HUES48 (cell line): ENCODE data around the gene PCIF1.

Source experiments
- H3K27ac ChIP-seq: one replicate; pipeline ENCODE4 v1.7.0; 2013; ENCODE audit warnings: low read depth, low read length, inconsistent platforms
- H3K27me3 ChIP-seq: 2 replicates; pipeline ENCODE4 v1.6.1; 2013; ENCODE audit warnings: mild to moderate bottlenecking, low read length; ENCODE audit not compliant: control insufficient read depth, insufficient read depth
- H3K36me3 ChIP-seq: 2 replicates; pipeline ENCODE4 v1.6.1; 2013; ENCODE audit warnings: low read length; ENCODE audit not compliant: control insufficient read depth, insufficient read depth
- H3K4me1 ChIP-seq: 2 replicates; pipeline ENCODE4 v1.6.1; 2013; ENCODE audit warnings: mild to moderate bottlenecking, low read length; ENCODE audit not compliant: control insufficient read depth, insufficient read depth
- H3K4me3 ChIP-seq: 2 replicates; pipeline ENCODE4 v1.5.1; 2013; ENCODE audit warnings: mild to moderate bottlenecking, low read depth, low read length
- H3K9ac ChIP-seq: 2 replicates; pipeline ENCODE4 v1.6.1; 2013; ENCODE audit warnings: mild to moderate bottlenecking, low read depth, low read length, moderate library complexity
- H3K9me3 ChIP-seq: 2 replicates; pipeline ENCODE4 v1.6.1; 2013; ENCODE audit warnings: low read length; ENCODE audit not compliant: control insufficient read depth, insufficient read depth

Gene PCIF1

DNA sequence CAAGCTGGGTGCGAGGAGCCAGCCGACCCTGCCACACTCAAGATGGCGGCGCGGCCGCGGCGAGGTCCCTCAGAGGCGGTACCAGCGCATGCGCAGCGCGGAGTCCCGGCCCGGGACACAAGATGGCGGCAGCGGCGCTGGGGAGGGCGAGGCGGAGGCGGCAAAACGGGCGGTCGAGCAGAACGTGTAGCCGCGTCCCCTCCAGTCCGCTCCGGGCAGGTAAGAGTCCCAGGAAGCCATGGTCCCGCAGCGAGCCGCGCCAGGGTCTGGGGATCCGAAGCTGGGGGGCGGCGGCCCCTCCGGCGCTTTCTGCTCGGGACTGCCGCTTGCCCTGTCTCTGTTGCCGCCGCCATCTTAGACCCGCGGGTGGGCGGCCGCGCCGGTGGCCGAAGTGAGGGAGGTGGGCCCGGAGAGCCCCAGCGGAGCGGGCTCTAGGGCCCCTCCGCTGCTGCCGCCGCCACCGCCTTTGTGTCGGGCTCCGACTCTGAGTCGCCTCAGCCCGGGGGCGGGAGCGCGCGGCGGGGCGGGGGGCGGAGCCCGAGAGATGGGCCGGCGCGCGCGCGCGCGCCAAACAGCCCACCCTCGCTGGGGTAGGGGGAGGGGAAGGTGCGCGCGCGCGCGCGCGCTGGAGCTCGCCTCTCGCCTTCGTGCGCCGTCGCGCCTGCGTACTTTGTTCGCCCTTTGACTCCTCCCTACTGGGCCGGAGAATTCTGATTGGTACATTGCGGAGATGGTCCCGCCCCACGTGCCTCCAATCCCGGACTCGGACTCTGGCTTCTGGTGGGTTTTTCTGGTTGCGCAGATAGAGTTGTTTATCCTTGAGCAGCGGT, at the start of gene PCIF1:
Gene PCIF1, plus strand, starts transcription at position 98 of the 830 bp plus-strand sequence. CDS start 4,317 bp downstream, outside the sequence.
- Histone ChIP-seq H3K27me3 (no peaks in the 10 kb centered on the region), H3K9me3 (no peaks in the 10 kb centered on the region), H3K4me1 (peaks cover 26% of the 10 kb centered on the region), H3K9ac (peak within 1 kb of the TSS; percentile 100), H3K36me3 (peaks cover 28% of the 10 kb centered on the region), H3K27ac (peak within 1 kb of the TSS; percentile 100), H3K4me3 (peak within 1 kb of the TSS; percentile 75)

GRCh38 chr20:45886590-45887345, 47.7 kb upstream of the PCIF1 start:
- Histone ChIP-seq H3K36me3 (peaks cover 41% of the 10 kb centered on the region), H3K27me3 (no peaks in the 10 kb centered on the region), H3K4me1 (0 out of 2 replicates have a peak, but pooled peaks cover under 1% of the 10 kb centered on the region), H3K4me3 (no peak overlapping the region), H3K9me3 (no peaks in the 10 kb centered on the region), H3K27ac (no peak overlapping the region), H3K9ac (no peak overlapping the region)

DNA sequence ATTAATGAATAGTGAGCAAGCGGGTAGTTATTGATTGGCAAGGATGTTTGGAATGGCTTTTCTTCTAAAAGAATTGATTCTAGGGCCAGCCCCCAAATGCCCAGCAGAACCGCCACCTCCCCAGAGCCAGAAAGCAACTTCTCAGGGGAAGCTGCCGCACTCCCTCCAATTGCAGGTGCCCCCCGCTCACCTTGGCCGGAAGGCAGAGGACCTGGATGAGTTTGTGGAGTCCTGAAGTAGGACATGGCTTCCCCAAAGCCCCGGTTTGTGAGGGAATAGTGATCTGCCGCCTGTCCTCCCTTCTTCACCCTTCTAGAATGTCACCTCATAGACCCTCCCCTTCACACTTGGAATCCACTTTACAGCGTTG, 47.2 kb upstream of the PCIF1 start, which contains the start of gene SPATA25:
Gene SPATA25, minus strand, starts transcription at position 277 of the 370 bp plus-strand sequence. Its CDS starts 32 bp downstream, at position 245.
- Histone ChIP-seq H3K27me3 (no peaks in the 10 kb centered on the region), H3K4me1 (0 out of 2 replicates have a peak, but pooled peaks cover 5% of the 10 kb centered on the region), H3K9me3 (no peaks in the 10 kb centered on the region), H3K4me3 (no peak within 1 kb of the TSS), H3K27ac (no peak within 1 kb of the TSS), H3K9ac (no peak within 1 kb of the TSS), H3K36me3 (peaks cover 41% of the 10 kb centered on the region)

DNA sequence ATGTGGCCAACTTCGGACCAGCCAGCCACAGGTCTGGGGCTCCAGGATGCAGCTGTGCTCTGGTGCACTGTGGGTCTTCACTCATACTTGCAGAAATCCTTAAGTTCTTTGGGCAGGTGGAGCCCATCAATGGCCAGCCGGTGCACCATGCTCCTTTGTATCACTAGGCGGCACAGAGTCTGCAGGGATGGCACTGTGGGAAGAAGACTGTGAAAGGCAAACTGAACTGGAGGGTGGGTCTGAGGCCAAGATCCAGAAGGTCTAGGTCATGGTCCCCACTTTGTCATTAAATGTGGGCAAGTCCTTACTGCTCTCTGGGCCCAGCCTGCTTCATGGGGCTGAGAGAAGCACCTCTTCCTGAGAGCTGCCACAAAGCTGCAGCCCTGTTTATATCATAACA, 45.8 kb upstream of the PCIF1 start:
- Histone ChIP-seq H3K9ac (no peak overlapping the region), H3K27ac (no peak overlapping the region), H3K9me3 (no peaks in the 10 kb centered on the region), H3K4me1 (0 out of 2 replicates have a peak, but pooled peaks cover 5% of the 10 kb centered on the region), H3K4me3 (no peak overlapping the region), H3K36me3 (peaks cover 38% of the 10 kb centered on the region), H3K27me3 (no peaks in the 10 kb centered on the region)

DNA sequence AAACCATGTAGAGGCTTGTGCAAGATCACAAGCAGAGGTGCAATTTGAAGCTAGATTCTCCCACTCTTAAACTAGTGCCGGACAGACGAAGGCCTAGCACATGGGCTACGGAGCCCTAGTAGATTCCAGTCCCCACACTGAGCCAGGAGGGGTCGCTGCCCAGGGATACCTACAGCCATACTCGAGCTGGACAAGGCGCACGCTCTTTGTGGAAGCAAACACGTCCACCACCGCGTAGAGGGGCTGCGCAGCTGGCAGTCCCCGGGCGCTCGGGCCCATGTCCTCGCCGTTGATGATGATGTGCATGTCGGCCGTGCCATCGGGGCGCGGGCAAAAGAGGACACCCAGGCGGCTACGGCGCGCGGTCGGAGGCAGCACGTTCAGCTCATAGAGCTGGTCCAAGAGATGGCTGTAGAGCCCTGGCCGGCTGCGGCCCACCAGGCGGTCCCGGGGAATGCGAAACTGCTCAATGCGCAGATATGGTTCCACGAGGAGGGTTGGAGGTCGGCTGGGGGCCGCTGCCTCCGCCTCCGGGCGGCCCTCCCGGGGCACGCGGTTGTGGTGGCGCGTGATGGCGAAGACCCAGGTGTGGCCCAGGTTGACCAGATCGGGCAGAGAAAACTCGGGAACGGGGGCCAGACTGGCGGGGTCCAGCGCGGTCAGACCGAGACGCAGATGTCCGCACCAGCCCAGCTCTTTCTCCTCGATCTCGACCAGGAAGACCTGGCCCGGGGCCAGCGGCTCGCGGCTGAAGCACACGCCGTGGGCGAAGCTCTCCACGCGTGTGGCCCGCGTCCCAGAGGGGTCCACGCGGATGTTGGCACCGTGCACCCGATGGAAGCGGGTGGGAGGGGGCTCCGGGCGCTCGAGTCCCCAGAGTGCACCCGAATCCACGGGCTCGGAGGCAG, 44.2 kb upstream of the PCIF1 start:
- peak overlapping the region; percentile 69 for H3K27ac ChIP-seq

GRCh38 chr20:45890985-45891983, 43.2 kb upstream of the PCIF1 start, which contains the start of the genes CTSA and NEURL2:
Gene CTSA (plus strand): TSS chr20:45891335. CDS start chr20:45891569, 234 bp downstream.
Gene NEURL2 (minus strand): TSS chr20:45891208. CDS start chr20:45890991, 217 bp downstream.
- Histone ChIP-seq H3K9ac (peak within 1 kb of the TSS; percentile 60; the same call in 1 of the 2 replicates), H3K27ac (peak within 1 kb of the TSS; percentile 69), H3K4me1 (0 out of 2 replicates have a peak, but pooled peaks cover 5% of the 10 kb centered on the region), H3K4me3 (peak within 1 kb of the TSS; percentile 80), H3K36me3 (peaks cover 52% of the 10 kb centered on the region), H3K27me3 (no peaks in the 10 kb centered on the region), H3K9me3 (no peaks in the 10 kb centered on the region)

More for the DNA sequence above, 44.2 kb upstream of the PCIF1 start:
- H3K4me3 ChIP-seq, result peak overlapping the region; percentile 80
- peak overlapping the region; percentile 60; the same call in 1 of the 2 replicates for H3K9ac ChIP-seq
- peaks cover 44% of the 10 kb centered on the region for H3K36me3 ChIP-seq
- H3K9me3 ChIP-seq, result no peaks in the 10 kb centered on the region
- 0 out of 2 replicates have a peak, but pooled peaks cover 5% of the 10 kb centered on the region for H3K4me1 ChIP-seq
- no peaks in the 10 kb centered on the region for H3K27me3 ChIP-seq

DNA sequence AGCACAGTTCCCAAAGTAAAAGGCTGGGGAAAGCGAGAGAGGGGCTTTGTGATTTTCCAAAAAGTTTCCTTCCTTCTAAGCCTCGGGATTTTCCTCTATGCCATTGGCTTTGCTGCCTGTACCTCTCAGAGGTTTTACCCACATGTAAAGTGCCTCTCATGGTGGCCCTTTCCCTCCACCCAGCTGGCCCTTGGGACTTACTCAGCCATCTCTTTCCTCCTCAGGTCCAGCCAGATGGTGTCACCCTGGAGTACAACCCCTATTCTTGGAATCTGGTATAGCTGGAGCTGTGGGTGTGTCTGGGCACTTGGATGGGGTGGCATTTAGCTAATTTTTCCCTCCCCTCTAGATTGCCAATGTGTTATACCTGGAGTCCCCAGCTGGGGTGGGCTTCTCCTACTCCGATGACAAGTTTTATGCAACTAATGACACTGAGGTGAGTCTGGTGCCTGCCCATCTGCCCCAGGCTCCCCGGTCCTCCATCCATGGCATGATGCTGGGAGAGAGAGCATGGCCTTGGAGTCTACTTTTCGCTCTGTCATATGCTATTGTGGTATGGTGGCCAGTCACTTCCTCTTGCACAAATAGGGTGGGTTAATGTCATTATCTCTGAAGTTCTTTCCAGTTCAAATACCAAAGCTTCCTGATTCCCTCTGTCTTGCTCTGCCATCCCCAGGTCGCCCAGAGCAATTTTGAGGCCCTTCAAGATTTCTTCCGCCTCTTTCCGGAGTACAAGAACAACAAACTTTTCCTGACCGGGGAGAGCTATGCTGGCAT, 42.2 kb upstream of the PCIF1 start:
- Histone ChIP-seq H3K27me3 (no peaks in the 10 kb centered on the region), H3K4me3 (peak overlapping the region; percentile 80), H3K9me3 (no peaks in the 10 kb centered on the region), H3K27ac (no peak overlapping the region), H3K4me1 (0 out of 2 replicates have a peak, but pooled peaks cover 5% of the 10 kb centered on the region), H3K9ac (peak overlapping the region; percentile 60; the same call in 1 of the 2 replicates), H3K36me3 (peaks cover 57% of the 10 kb centered on the region)

GRCh38 chr20:45892828-45893500, 41.5 kb upstream of the PCIF1 start:
- Histone ChIP-seq H3K27ac (no peak overlapping the region), H3K9ac (no peak overlapping the region), H3K36me3 (peaks cover 60% of the 10 kb centered on the region), H3K27me3 (no peaks in the 10 kb centered on the region), H3K4me3 (no peak overlapping the region), H3K4me1 (0 out of 2 replicates have a peak, but pooled peaks cover 5% of the 10 kb centered on the region), H3K9me3 (no peaks in the 10 kb centered on the region)
